BE2C (cell line): ENCODE measurements around the gene IFNA2.
"Not testable (repeated sequence)": the region's sequence is repeated elsewhere in the genome, so short reads cannot be mapped to it uniquely, and the experiment has no call there.

Experiments
- DNase-seq: peaks from one replicate; pipeline ENCODE4 v3.0.0-alpha.2; 2020
- H3K27me3 ChIP-seq: fragments of 250-450 bp; sonication (Bioruptor Pico); 2 replicates; pipeline ENCODE4 v1.5.1; 2020; ENCODE audit warnings: mild to moderate bottlenecking
- H3K36me3 ChIP-seq: fragments of 250-450 bp; sonication (Bioruptor Pico); 2 replicates; pipeline ENCODE4 v1.5.1; 2020; ENCODE audit warnings: mild to moderate bottlenecking
- H3K4me1 ChIP-seq: fragments of 250-450 bp; sonication (Bioruptor Pico); 2 replicates; pipeline ENCODE4 v1.5.1; 2020
- H3K4me3 ChIP-seq: 2 replicates; pipeline ENCODE4 v1.5.1; 2011; ENCODE audit warnings: low read depth, low read length
- H3K9me3 ChIP-seq: fragments of 250-450 bp; sonication (Bioruptor Pico); 2 replicates; pipeline ENCODE4 v1.5.1; 2020
- CTCF ChIP-seq: IDR thresholded peaks from 2 replicates; pipeline ENCODE4 v1.5.1; 2012; ENCODE audit warnings: mild to moderate bottlenecking, low read depth, low read length

The IFNA2 gene

GRCh38 chr9:21392270-21392669 is 7.1 kb upstream of the IFNA2 start:
- H3K36me3 ChIP-seq = no peaks in the 10 kb centered on the region
- H3K9me3 ChIP-seq = no peaks in the 10 kb centered on the region
- peak; percentile 18 for DNase-seq
- peaks cover 57% of the 10 kb centered on the region for H3K27me3 ChIP-seq
- H3K4me3 ChIP-seq = no peak overlapping the region
- H3K4me1 ChIP-seq = no peaks in the 10 kb centered on the region
- TF ChIP-seq CTCF = peak; percentile 45

GRCh38 chr9:21383627-21384026 is 1.6 kb downstream of the IFNA2 start:
- TF ChIP-seq CTCF = no peak
- peaks cover 44% of the 10 kb centered on the region for H3K27me3 ChIP-seq
- no peak overlapping the region for H3K4me3 ChIP-seq

GRCh38 chr9:21381448-21382339 is 3.5 kb downstream of the IFNA2 start:
- Histone ChIP-seq H3K9me3 (no peaks in the 10 kb centered on the region), H3K36me3 (no peaks in the 10 kb centered on the region), H3K4me3 (no peak overlapping the region), H3K4me1 (no peaks in the 10 kb centered on the region), H3K27me3 (peaks cover 46% of the 10 kb centered on the region)
- TF ChIP-seq CTCF = no peak
- DNase-seq = no peak

More at GRCh38 chr9:21383627-21384026, 1.6 kb downstream of the IFNA2 start:
- DNase-seq = no peak
- H3K9me3 ChIP-seq = no peaks in the 10 kb centered on the region
- H3K4me1 ChIP-seq = no peaks in the 10 kb centered on the region
- H3K36me3 ChIP-seq = no peaks in the 10 kb centered on the region

GRCh38 chr9:21371467-21371866 is 13.7 kb downstream of the IFNA2 start:
- H3K27me3 ChIP-seq = peaks cover 10% of the 10 kb centered on the region
- H3K4me1 ChIP-seq, DNase-seq, H3K36me3 ChIP-seq, H3K4me3 ChIP-seq, H3K9me3 ChIP-seq: not testable (repeated sequence)

GRCh38 chr9:21367957-21368356 is 17.2 kb downstream of the IFNA2 start, which contains the start of gene IFNA13:
TSS of gene IFNA13 (minus strand) at chr9:21368057. CDS start at chr9:21368010, 47 bp downstream.
- Histone ChIP-seq H3K9me3 (no peaks in the 10 kb centered on the region), H3K27me3 (peaks cover 13% of the 10 kb centered on the region), H3K4me1 (no peaks in the 10 kb centered on the region), H3K4me3 (no peak within 1 kb of the TSS), H3K36me3 (no peaks in the 10 kb centered on the region)
- DNase-seq = no peak
- no peak for TF ChIP-seq CTCF

GRCh38 chr9:21367169-21367568 is 18.0 kb downstream of the IFNA2 start:
- not testable (repeated sequence) for H3K4me1 ChIP-seq, DNase-seq, H3K9me3 ChIP-seq, H3K4me3 ChIP-seq, H3K36me3 ChIP-seq
- peaks cover 13% of the 10 kb centered on the region for H3K27me3 ChIP-seq

- no peak overlapping the region for H3K4me3 ChIP-seq
- peaks cover 14% of the 10 kb centered on the region for H3K27me3 ChIP-seq
Measured at GRCh38 chr9:21362287-21362686, 22.9 kb downstream of the IFNA2 start.

More at GRCh38 chr9:21362287-21362686, 22.9 kb downstream of the IFNA2 start:
- no peak for TF ChIP-seq CTCF
- no peaks in the 10 kb centered on the region for H3K4me1 ChIP-seq
- no peaks in the 10 kb centered on the region for H3K36me3 ChIP-seq
- DNase-seq = no peak
- no peaks in the 10 kb centered on the region for H3K9me3 ChIP-seq
